ENCODE results near the gene SIRPG. TPM values are rescaled to one million over a fixed set of nuclear protein-coding genes. Genes with fewer than 3 reads are reported as not detected.

The SIRPG gene
- total and polyA plus RNA-seq, 11 donors = 0.54 to 2.3 TPM; not detected in 9

DNA sequence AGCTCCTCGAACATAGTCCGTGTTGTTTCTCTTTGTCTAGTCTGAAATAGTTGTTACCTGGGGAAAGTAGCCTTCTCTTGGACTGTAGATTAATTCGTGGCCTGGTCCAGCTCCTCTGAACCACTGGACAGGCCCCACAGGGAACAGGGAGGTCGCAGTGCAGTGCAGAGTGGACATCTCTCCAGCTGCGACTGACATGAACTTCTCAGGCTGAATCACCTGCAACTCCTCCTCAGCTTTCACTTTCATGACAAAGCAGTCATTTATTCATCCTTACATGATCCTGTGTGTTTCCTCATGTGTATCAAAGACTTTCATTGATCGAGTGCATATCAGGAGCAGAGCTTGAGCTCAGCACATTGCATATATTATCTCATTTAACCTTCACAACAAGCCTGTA lies 19.1 kb upstream of the SIRPG start:
- Histone ChIP-seq H3K9me3 (peaks cover 0 to under 1% (median 0%) of the 10 kb centered on the region in 12 donors), H3K27me3 (peaks cover 0 to 6% (median 0%) of the 10 kb centered on the region in 9 donors), H3K36me3 (no peaks in the 10 kb centered on the region), H3K4me1 (peaks cover 0 to 14% (median 0%) of the 10 kb centered on the region in 12 donors), H3K4me3 (no peak overlapping the region), H3K27ac (no peak overlapping the region)
- intact Hi-C loops (cut with DNase I) = no loop called here
- TF ChIP-seq, protein P1, sequence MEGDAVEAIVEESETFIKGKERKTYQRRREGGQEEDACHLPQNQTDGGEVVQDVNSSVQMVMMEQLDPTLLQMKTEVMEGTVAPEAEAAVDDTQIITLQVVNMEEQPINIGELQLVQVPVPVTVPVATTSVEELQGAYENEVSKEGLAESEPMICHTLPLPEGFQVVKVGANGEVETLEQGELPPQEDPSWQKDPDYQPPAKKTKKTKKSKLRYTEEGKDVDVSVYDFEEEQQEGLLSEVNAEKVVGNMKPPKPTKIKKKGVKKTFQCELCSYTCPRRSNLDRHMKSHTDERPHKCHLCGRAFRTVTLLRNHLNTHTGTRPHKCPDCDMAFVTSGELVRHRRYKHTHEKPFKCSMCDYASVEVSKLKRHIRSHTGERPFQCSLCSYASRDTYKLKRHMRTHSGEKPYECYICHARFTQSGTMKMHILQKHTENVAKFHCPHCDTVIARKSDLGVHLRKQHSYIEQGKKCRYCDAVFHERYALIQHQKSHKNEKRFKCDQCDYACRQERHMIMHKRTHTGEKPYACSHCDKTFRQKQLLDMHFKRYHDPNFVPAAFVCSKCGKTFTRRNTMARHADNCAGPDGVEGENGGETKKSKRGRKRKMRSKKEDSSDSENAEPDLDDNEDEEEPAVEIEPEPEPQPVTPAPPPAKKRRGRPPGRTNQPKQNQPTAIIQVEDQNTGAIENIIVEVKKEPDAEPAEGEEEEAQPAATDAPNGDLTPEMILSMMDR (IDR thresholded peaks at IDR 0.05) = no peak
- no peak for TF ChIP-seq POLR2A (IDR thresholded peaks at IDR 0.05)
- ATAC-seq = no peak
- WGBS, 4 donors = 71 to 80% (median 78%) methylated on average over 6 of the region's 6 CpGs
- no peak for DNase-seq

DNA sequence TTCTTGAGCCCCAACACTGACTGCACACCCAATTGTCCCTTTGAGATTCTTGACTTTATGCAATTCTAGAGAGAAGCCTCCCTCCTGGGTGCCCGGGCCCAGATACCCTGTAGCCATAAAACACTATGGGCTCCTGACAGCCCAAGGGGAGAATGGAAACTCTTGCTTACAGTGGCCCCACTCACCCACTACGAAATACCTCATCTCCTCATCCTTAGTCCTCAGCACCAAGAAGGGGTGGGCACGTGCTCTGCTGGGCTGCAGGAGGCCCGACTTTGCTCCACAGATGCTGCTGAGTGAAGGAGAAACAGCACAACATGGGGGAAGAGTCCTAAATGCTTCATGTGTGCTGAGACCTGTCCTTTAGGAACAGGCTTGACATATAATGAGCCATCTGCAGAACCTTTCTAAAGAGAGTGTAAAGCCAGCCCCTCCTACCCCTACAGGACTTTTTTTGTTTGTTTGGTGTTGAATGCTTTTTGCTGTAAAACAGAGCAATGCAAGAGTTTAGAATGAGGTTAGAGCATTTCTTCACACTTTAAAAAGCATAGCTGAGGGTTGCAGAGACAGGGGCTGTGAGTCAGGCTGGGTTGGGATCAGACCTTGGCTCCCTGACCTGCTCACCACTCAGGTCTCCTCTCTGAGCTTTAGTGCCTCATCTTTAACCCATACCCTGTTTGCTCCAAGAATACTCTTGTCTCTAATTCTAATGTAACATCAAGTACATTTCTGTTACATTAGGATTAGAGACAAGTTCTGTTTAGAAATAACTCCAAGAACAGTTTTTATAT lies 17.6 kb upstream of the SIRPG start:
- intact Hi-C loops (cut with DNase I) = no loop called here
- H3K27me3 ChIP-seq = peaks cover 0 to 6% (median 0%) of the 10 kb centered on the region in 9 donors
- DNase-seq (no peak), ATAC-seq (no peak)
- no peaks in the 10 kb centered on the region for H3K9me3 ChIP-seq
- peaks cover 0 to 14% (median 0%) of the 10 kb centered on the region in 12 donors for H3K4me1 ChIP-seq
- peak overlapping the region in 1 of 12 donors; percentile 32 for H3K27ac ChIP-seq
- TF ChIP-seq, protein P1 (IDR thresholded peaks at IDR 0.05) = no peak
- TF ChIP-seq POLR2A (IDR thresholded peaks at IDR 0.05) = no peak
- H3K4me3 ChIP-seq = no peak overlapping the region
- no peaks in the 10 kb centered on the region for H3K36me3 ChIP-seq
- 75 to 81% (median 79%) methylated on average over 4 of the region's 4 CpGs for WGBS, 4 donors

DNA sequence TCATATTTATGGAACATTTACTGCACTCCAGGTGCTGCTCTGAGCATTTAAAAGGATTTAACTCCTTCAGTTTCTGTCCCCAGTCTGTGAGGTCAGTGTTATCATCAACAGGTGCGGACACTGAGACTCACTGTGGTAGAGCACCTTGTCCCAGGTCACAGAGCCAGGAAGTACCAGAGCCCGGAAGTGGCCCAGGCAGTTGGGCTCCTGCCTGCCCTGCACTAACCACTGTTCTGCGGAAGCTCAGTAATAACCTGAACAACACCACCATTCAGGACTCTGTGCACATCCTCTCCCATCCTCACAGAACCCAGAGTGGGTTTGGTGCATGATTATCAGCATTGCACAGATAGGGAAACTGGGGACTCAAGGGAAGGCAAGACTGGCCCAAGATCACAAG lies 16.8 kb upstream of the SIRPG start:
- no peak for DNase-seq
- intact Hi-C loops (cut with DNase I) = no loop called here
- H3K9me3 ChIP-seq = no peaks in the 10 kb centered on the region
- peaks cover 0 to 14% (median 0%) of the 10 kb centered on the region in 12 donors for H3K4me1 ChIP-seq
- 88 to 94% (median 92%) methylated on average over 3 of the region's 3 CpGs for WGBS, 4 donors
- peaks cover 0 to 11% (median 0%) of the 10 kb centered on the region in 9 donors for H3K27me3 ChIP-seq
- TF ChIP-seq, protein P1 (IDR thresholded peaks at IDR 0.05) = no peak
- no peak for TF ChIP-seq POLR2A (IDR thresholded peaks at IDR 0.05)
- H3K4me3 ChIP-seq = no peak overlapping the region
- no peak for ATAC-seq
- H3K36me3 ChIP-seq = no peaks in the 10 kb centered on the region
- H3K27ac ChIP-seq = peak overlapping the region in 1 of 12 donors; percentile 32

DNA sequence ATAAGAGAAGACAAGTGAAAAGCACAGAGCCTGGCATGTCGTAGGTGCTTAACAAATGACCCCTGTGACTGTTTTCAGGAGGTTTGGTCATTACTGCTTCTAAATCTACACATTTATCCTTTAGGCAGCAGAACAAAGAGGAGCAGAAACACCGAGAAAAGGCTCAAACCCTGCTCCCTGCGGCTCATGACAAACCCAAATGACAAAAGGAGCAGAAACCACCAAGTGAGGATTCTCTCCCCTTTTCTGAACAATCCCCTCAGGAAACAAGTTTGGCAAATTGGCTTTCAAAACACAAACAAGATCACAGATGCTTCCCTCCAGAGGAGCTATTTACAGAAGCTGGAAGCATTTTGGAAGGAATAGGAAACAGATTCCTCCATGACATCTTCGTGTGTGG lies 15.8 kb upstream of the SIRPG start:
- Histone ChIP-seq H3K4me1 (peaks cover 0 to 14% (median 0%) of the 10 kb centered on the region in 12 donors), H3K27ac (peak overlapping the region in 1 of 12 donors; percentile 32), H3K9me3 (no peaks in the 10 kb centered on the region), H3K36me3 (no peaks in the 10 kb centered on the region), H3K4me3 (no peak overlapping the region), H3K27me3 (peaks cover 0 to 13% (median 0%) of the 10 kb centered on the region in 9 donors)
- WGBS, 4 donors = 39 to 49% (median 47%) methylated on average over 4 of the region's 4 CpGs
- TF ChIP-seq POLR2A (IDR thresholded peaks at IDR 0.05) = no peak
- TF ChIP-seq, protein P1 (IDR thresholded peaks at IDR 0.05) = no peak
- ATAC-seq (no peak), DNase-seq (no peak)
- intact Hi-C loops (cut with DNase I) = no loop called here

Measured in heart left ventricle (tissue), 16 donors.